ENCODE measurements around the gene NOTCH1. TPM values are rescaled to one million over a fixed set of nuclear protein-coding genes. Genes with fewer than 3 reads are reported as not detected.

The NOTCH1 gene
- 7.1 and 9.8 TPM in 2 replicates for total RNA-seq (2012; rRNA removed)

- no peaks in the 10 kb centered on the region for H3K9me3 ChIP-seq (replicated peaks; ENCODE audit: low read length)
- H3K4me2 ChIP-seq (ENCODE audit: low read length): peak within 1 kb of the TSS; percentile 99
- H3K9ac ChIP-seq (ENCODE audit: low read depth, low read length): peak within 1 kb of the TSS; percentile 81
- H3K27me3 ChIP-seq (ENCODE audit: control insufficient read depth, insufficient read depth, low read length): no peaks in the 10 kb centered on the region
- no peaks in the 10 kb centered on the region for H3K36me3 ChIP-seq (ENCODE audit: insufficient read depth, low read length)
- peaks cover 25% of the 10 kb centered on the region for H3K4me1 ChIP-seq (ENCODE audit: control insufficient read depth, insufficient read depth, low read length)
- peak within 1 kb of the TSS; percentile 85 for H3K4me3 ChIP-seq (ENCODE audit: low read length)
Measured at GRCh38 chr9:136545965-136546696, at the start of gene NOTCH1. NOTCH1 (minus strand) TSS chr9:136546048; CDS start chr9:136545786, 262 bp downstream.

- Histone ChIP-seq H3K9me3 (replicated peaks; ENCODE audit: low read length) (no peaks in the 10 kb centered on the region), H3K9ac (ENCODE audit: low read depth, low read length) (no peak overlapping the region), H3K27me3 (ENCODE audit: control insufficient read depth, insufficient read depth, low read length) (peaks cover 48% of the 10 kb centered on the region), H3K4me2 (ENCODE audit: low read length) (no peak overlapping the region), H3K4me1 (ENCODE audit: control insufficient read depth, insufficient read depth, low read length) (no peaks in the 10 kb centered on the region), H3K4me3 (ENCODE audit: low read length) (no peak overlapping the region), H3K36me3 (ENCODE audit: insufficient read depth, low read length) (no peaks in the 10 kb centered on the region)
Measured at GRCh38 chr9:136594492-136594891, 48.6 kb upstream of the NOTCH1 start.

GRCh38 chr9:136593581-136593980, 47.7 kb upstream of the NOTCH1 start:
- H3K4me1 ChIP-seq (ENCODE audit: control insufficient read depth, insufficient read depth, low read length): no peaks in the 10 kb centered on the region

DNA sequence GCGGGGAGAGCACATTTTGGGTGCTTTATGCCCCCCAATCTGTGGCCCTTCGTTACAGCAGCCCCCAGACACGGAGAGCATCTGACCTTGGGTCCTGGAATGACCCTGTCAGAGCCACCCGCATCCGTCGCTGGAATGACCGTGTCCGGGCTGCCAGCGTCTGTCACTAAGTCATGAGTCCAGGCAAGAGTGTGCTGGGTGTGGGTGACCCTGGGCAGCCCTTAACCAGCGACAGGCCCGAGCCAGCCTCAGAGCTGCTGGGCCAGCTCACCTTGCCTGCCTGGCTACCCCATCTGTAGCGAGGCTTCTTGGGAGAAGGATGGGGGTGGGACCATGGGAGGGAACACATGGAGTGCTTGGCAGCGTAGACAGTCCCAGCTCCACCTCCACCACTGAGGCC, 46.8 kb upstream of the NOTCH1 start:
- Histone ChIP-seq H3K27me3 (ENCODE audit: control insufficient read depth, insufficient read depth, low read length) (peaks cover 48% of the 10 kb centered on the region), H3K4me2 (ENCODE audit: low read length) (no peak overlapping the region), H3K36me3 (ENCODE audit: insufficient read depth, low read length) (no peaks in the 10 kb centered on the region)

More at GRCh38 chr9:136593581-136593980, 47.7 kb upstream of the NOTCH1 start:
- Histone ChIP-seq H3K9me3 (replicated peaks; ENCODE audit: low read length) (no peaks in the 10 kb centered on the region), H3K4me2 (ENCODE audit: low read length) (no peak overlapping the region), H3K4me3 (ENCODE audit: low read length) (no peak overlapping the region), H3K9ac (ENCODE audit: low read depth, low read length) (no peak overlapping the region), H3K36me3 (ENCODE audit: insufficient read depth, low read length) (no peaks in the 10 kb centered on the region), H3K27me3 (ENCODE audit: control insufficient read depth, insufficient read depth, low read length) (peaks cover 48% of the 10 kb centered on the region)

GRCh38 chr9:136590821-136591752, 45.2 kb upstream of the NOTCH1 start:
- peaks cover 59% of the 10 kb centered on the region for H3K27me3 ChIP-seq (ENCODE audit: control insufficient read depth, insufficient read depth, low read length)
- H3K36me3 ChIP-seq (ENCODE audit: insufficient read depth, low read length): no peaks in the 10 kb centered on the region
- H3K4me3 ChIP-seq (ENCODE audit: low read length): no peak overlapping the region
- no peak overlapping the region for H3K4me2 ChIP-seq (ENCODE audit: low read length)
- no peaks in the 10 kb centered on the region for H3K9me3 ChIP-seq (replicated peaks; ENCODE audit: low read length)
- H3K9ac ChIP-seq (ENCODE audit: low read depth, low read length): no peak overlapping the region
- peaks cover 8% of the 10 kb centered on the region for H3K4me1 ChIP-seq (ENCODE audit: control insufficient read depth, insufficient read depth, low read length)

More for the DNA sequence above, 46.8 kb upstream of the NOTCH1 start:
- H3K9me3 ChIP-seq (replicated peaks; ENCODE audit: low read length): no peaks in the 10 kb centered on the region
- no peaks in the 10 kb centered on the region for H3K4me1 ChIP-seq (ENCODE audit: control insufficient read depth, insufficient read depth, low read length)
- no peak overlapping the region for H3K9ac ChIP-seq (ENCODE audit: low read depth, low read length)
- no peak overlapping the region for H3K4me3 ChIP-seq (ENCODE audit: low read length)

DNA sequence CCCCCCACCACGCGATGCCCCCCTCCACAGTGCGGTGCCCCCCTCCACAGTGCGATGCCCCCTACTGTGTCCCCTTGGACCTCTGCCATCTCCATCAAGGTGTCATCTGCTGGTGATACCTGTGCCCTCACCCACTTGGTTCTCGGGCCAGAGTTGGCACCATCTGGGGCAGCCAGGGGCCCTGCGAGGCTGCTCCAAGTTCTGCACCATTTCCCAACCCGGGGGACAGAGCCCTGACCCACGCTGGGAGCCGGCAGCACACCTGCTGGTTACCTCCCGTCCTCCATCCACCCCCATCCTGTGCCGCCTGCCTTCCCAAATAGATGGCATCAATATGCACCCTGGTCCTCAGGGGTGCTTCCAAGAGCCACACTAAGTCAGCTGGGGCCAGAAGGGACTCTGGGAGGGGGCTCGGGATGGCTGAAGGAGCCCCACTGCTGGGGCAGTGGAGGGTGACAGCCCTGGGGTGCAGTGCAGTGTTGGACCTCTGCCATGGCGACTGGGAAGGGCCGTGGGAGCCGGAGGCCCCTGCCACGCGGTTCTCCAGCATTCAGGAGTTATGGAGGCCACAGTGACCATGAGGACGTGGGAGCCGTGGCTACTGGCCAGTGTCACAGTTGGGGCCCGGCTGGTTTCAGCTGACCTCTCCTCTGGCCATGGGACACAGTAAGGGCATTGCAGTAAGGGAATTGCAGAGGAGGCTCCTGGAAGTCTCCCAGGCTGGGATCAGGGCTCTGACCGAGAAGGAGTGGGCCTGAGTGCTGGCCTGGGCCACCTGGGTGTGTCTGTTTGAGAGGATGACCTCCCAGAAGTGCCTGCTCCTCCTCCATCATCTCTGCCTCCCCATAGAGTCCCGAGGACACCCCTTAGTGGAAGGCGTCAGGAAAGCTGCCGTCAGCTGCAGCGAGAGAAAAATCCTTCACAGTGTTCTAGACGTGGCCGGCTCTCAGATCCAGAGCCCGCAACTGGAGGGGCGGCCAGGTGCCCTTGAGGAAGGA, 44.2 kb upstream of the NOTCH1 start:
- Histone ChIP-seq H3K4me3 (ENCODE audit: low read length) (no peak overlapping the region), H3K27me3 (ENCODE audit: control insufficient read depth, insufficient read depth, low read length) (peaks cover 61% of the 10 kb centered on the region), H3K9ac (ENCODE audit: low read depth, low read length) (no peak overlapping the region), H3K4me1 (ENCODE audit: control insufficient read depth, insufficient read depth, low read length) (peaks cover 8% of the 10 kb centered on the region), H3K36me3 (ENCODE audit: insufficient read depth, low read length) (no peaks in the 10 kb centered on the region), H3K9me3 (replicated peaks; ENCODE audit: low read length) (no peaks in the 10 kb centered on the region), H3K4me2 (ENCODE audit: low read length) (no peak overlapping the region)

DNA sequence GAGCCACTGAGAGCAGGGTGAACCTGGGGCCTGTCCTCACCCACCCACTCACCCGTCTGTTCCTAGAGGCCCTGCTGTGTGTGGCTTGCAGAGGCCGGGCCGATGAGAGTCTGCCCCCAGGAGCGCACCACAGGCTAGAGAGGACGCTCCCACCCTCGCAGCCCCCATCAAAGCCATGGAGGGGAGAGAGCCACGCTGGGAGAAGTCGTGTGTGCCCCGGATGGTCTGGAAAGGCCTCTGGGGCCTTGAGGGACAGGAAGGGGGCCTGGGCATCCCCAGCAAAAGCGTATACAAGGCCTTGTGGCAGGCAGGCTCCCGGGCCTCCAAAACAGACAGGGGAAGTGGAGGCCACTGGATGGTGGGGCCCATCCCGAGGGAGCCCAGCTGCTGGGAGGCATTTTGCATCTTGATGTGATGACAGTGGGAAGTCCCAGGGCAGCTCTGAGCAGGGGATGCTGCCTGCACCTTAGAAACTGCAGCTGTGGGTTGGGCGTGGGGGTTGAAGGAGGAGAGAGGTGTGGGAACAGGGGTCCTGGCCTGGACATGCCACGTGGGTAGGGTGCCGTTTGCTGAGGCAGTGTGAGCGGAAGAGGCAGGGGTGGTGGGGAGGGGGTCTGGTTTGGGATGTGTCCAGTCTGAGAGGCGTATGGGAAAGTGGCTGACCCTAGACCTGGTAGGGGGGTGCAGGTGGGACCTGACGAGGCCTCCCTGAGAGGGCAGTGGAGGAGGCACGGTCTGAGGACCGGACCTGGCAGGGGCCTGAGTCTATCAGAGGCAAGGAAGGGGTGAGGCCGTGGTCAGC, 43.0 kb upstream of the NOTCH1 start:
- H3K4me3 ChIP-seq (ENCODE audit: low read length): no peak overlapping the region
- no peak overlapping the region for H3K9ac ChIP-seq (ENCODE audit: low read depth, low read length)
- no peaks in the 10 kb centered on the region for H3K36me3 ChIP-seq (ENCODE audit: insufficient read depth, low read length)
- no peaks in the 10 kb centered on the region for H3K9me3 ChIP-seq (replicated peaks; ENCODE audit: low read length)
- peaks cover 8% of the 10 kb centered on the region for H3K4me1 ChIP-seq (ENCODE audit: control insufficient read depth, insufficient read depth, low read length)
- no peak overlapping the region for H3K4me2 ChIP-seq (ENCODE audit: low read length)
- H3K27me3 ChIP-seq (ENCODE audit: control insufficient read depth, insufficient read depth, low read length): peaks cover 53% of the 10 kb centered on the region

GRCh38 chr9:136587944-136588662, 42.3 kb upstream of the NOTCH1 start:
- Histone ChIP-seq H3K4me3 (ENCODE audit: low read length) (no peak overlapping the region), H3K9ac (ENCODE audit: low read depth, low read length) (no peak overlapping the region), H3K36me3 (ENCODE audit: insufficient read depth, low read length) (no peaks in the 10 kb centered on the region), H3K9me3 (replicated peaks; ENCODE audit: low read length) (no peaks in the 10 kb centered on the region), H3K4me2 (ENCODE audit: low read length) (no peak overlapping the region), H3K4me1 (ENCODE audit: control insufficient read depth, insufficient read depth, low read length) (peaks cover 8% of the 10 kb centered on the region), H3K27me3 (ENCODE audit: control insufficient read depth, insufficient read depth, low read length) (peaks cover 51% of the 10 kb centered on the region)

GRCh38 chr9:136587145-136587943, 41.5 kb upstream of the NOTCH1 start:
- H3K4me3 ChIP-seq (ENCODE audit: low read length): no peak overlapping the region
- H3K9ac ChIP-seq (ENCODE audit: low read depth, low read length): no peak overlapping the region
- H3K4me1 ChIP-seq (ENCODE audit: control insufficient read depth, insufficient read depth, low read length): peaks cover 8% of the 10 kb centered on the region
- no peaks in the 10 kb centered on the region for H3K9me3 ChIP-seq (replicated peaks; ENCODE audit: low read length)
- peaks cover 45% of the 10 kb centered on the region for H3K27me3 ChIP-seq (ENCODE audit: control insufficient read depth, insufficient read depth, low read length)
- peak overlapping the region; percentile 69 for H3K4me2 ChIP-seq (ENCODE audit: low read length)
- H3K36me3 ChIP-seq (ENCODE audit: insufficient read depth, low read length): no peaks in the 10 kb centered on the region
